IMR-90 (cell line): ENCODE measurements around the gene CPA3.

Experiments
- FOS ChIP-seq: fragments of 150-350 bp; IDR thresholded peaks from 2 replicates; pipeline ENCODE4 v1.6.1; 2016; ENCODE audit warnings: low read depth, low read length
- MAFK ChIP-seq: IDR thresholded peaks from 2 replicates; pipeline ENCODE4 v1.6.1; 2012; ENCODE audit warnings: low read depth, low read length, improper control_type of control experiment
- MAZ ChIP-seq: IDR thresholded peaks from 2 replicates; pipeline ENCODE4 v1.6.1; 2012; ENCODE audit warnings: low read depth, mild to moderate bottlenecking, low read length, improper control_type of control experiment, moderate library complexity, borderline replicate concordance
- MXI1 ChIP-seq: IDR thresholded peaks from 2 replicates; pipeline ENCODE4 v1.6.1; 2012; ENCODE audit warnings: low read depth, mild to moderate bottlenecking, low read length, moderate library complexity, borderline replicate concordance
- POLR2A ChIP-seq: IDR thresholded peaks from 2 replicates; pipeline ENCODE4 v1.6.1; 2012; ENCODE audit warnings: mild to moderate bottlenecking, low read depth, low read length
- RAD21 ChIP-seq: IDR thresholded peaks from 2 replicates; pipeline ENCODE4 v1.6.1; 2012; ENCODE audit warnings: low read length, improper control_type of control experiment
- RCOR1 ChIP-seq: IDR thresholded peaks from 2 replicates; pipeline ENCODE4 v1.6.1; 2012; ENCODE audit warnings: mild to moderate bottlenecking, low read length, improper control_type of control experiment; ENCODE audit not compliant: insufficient replicate concordance
- RFX5 ChIP-seq: IDR thresholded peaks from 2 replicates; pipeline ENCODE4 v1.8.0; 2012; ENCODE audit warnings: low read depth, mild to moderate bottlenecking, low read length, moderate library complexity
- TF ChIP-seq, protein P1 (sequence below): conservative IDR thresholded peaks from 2 replicates; pipeline ENCODE4 v1.5.1; 2012; ENCODE audit warnings: mild to moderate bottlenecking, low read depth, low read length, improper control_type of control experiment
- TF ChIP-seq, protein P2 (sequence below): fragments of 150-350 bp; IDR thresholded peaks from 2 replicates; pipeline ENCODE4 v1.6.1; 2017; ENCODE audit warnings: mild to moderate bottlenecking, antibody characterized with exemption, low read length, low read depth

- TF ChIP-seq MAFK (no peak), RCOR1 (no peak), FOS (no peak), RAD21 (no peak), POLR2A (no peak), MAZ (no peak), MXI1 (no peak), RFX5 (no peak)
- TF ChIP-seq, protein P1, sequence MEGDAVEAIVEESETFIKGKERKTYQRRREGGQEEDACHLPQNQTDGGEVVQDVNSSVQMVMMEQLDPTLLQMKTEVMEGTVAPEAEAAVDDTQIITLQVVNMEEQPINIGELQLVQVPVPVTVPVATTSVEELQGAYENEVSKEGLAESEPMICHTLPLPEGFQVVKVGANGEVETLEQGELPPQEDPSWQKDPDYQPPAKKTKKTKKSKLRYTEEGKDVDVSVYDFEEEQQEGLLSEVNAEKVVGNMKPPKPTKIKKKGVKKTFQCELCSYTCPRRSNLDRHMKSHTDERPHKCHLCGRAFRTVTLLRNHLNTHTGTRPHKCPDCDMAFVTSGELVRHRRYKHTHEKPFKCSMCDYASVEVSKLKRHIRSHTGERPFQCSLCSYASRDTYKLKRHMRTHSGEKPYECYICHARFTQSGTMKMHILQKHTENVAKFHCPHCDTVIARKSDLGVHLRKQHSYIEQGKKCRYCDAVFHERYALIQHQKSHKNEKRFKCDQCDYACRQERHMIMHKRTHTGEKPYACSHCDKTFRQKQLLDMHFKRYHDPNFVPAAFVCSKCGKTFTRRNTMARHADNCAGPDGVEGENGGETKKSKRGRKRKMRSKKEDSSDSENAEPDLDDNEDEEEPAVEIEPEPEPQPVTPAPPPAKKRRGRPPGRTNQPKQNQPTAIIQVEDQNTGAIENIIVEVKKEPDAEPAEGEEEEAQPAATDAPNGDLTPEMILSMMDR, result no peak
- TF ChIP-seq, protein P2, sequence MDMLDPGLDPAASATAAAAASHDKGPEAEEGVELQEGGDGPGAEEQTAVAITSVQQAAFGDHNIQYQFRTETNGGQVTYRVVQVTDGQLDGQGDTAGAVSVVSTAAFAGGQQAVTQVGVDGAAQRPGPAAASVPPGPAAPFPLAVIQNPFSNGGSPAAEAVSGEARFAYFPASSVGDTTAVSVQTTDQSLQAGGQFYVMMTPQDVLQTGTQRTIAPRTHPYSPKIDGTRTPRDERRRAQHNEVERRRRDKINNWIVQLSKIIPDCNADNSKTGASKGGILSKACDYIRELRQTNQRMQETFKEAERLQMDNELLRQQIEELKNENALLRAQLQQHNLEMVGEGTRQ, result no peak
These were observed 19.2 kb downstream of the CPA3 start for GRCh38 chr3:148884261-148884660.
